Stimulated activated CD8-positive, alpha-beta memory T cell treated with anti-CD3 and anti-CD28 coated beads, Interleukin-4, amount 100 ng/mL, for 24 hours (primary cell): ENCODE measurements around the gene ZNF774.
"Not testable (repeated sequence)": the region's sequence is repeated elsewhere in the genome, so short reads cannot be mapped to it uniquely, and the experiment has no call there.

ENCODE experiments used
- DNase-seq: peaks from one replicate; pipeline ENCODE4 v3.0.0-alpha.2; 2020; ENCODE audit warnings: low read depth

The ZNF774 gene

GRCh38 chr15:90347431-90348065, 4.5 kb upstream of the ZNF774 start:
- not testable (repeated sequence) for DNase-seq

DNA sequence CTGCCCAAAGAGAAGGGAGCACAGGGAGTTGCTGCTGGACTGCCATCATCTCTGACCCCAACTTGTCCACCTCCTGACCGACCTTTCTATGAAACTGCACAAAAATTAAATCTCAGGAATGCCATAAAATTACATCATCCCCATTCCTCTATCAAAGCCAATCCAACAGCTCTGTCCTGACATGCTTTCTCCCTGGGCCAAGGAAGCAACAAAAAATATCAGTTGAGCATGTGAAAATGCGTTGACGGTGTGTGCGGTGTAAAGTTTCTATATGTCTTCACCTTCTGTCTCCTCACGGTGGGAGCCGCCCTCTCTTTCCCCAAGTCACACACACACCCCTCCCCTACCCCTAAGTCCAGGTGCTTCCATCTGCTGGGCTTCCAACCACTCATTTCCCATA, 3.6 kb upstream of the ZNF774 start:
- no peak for DNase-seq

DNA sequence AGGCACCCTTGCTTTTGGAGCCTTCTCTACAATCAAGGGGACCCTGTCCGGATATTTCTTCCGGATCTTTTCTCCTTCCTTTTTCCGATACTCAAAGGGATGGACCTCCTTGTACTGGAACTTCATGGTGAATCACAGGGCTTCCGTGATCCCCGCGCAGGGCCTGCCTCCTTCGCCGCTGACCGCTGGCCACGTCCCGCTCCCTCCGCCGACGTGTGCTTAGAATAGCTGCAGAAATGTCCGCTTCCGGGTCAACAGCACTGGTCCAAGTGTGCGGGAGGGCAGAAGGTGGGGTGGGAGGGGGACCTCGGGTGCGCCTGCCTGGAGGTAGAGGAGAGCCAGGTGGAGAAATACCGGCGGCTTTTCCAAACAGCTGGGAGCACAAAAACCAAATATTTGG, 3.0 kb upstream of the ZNF774 start:
- no peak for DNase-seq

DNA sequence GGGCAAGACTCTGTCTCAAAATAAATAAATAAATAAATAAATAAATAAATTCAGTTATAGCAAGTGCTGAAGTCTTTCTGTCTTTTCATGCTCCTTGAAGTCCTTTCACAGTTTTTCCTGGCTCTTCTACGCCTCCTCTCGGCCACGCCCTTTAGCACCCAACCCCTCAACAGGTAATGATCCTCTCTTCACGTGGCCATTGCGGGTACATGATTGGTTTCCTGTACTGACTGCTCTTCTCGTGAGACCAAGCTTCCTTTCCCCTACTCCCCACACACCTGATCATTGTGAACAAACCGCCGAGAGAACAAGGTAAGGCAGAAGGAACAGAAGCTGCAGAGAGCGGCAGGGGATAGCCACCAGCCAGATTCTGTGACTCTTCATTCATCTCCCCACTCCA, 2.3 kb upstream of the ZNF774 start:
- no peak for DNase-seq

DNA sequence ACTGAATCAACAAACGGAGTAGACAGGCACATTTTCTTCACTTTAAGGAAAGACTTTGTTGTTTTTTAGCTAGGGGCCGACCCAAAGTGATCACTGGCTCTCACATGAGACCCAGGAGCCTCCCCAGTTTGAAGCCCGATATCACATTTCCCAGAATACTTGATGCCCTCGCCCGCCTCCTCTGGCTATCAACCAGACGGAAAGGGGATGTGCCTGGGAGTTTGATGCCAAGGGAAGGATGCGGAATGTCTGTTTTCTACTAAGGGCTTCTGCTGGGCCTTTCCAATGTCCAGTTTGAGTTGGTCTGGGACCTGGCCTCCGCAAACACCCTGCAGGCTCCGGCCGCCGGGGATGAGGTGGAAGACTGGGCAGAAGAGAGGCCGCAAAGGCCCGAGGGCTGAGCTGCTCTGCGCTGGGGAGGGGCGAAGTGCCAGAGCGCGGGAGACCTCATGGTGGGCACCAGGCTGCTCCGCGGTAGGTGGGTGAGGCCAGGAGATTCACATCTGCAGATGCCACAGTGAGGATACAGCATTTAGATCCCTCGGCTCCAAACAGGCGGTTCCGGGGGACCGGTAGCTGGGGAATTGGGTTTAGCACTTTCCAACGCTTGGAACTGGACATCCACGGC, 491 bp upstream of the ZNF774 start:
- DNase-seq = no peak

GRCh38 chr15:90354986-90355385, 2.9 kb downstream of the ZNF774 start:
- DNase-seq = no peak

- no peak for DNase-seq
Measured at GRCh38 chr15:90358124-90359033, 6.3 kb downstream of the ZNF774 start.

GRCh38 chr15:90360746-90361145, 8.7 kb downstream of the ZNF774 start:
- no peak for DNase-seq

DNA sequence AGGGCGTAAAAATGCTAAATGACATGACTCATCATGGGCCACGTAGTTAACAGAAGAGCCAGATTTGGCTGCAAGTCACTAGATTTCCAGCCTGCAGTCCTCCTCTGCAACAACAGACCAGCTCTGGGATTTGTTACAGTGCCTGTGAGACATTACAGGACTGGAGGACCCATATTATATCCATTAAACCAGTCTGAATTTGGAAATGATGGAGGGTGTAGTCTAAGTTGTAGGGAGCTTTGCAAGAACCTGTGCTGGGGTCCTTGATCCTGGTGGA, 10.8 kb downstream of the ZNF774 start:
- DNase-seq = no peak

- no peak for DNase-seq
Measured at GRCh38 chr15:90364251-90364650, 12.2 kb downstream of the ZNF774 start.

GRCh38 chr15:90365414-90366055, 13.5 kb downstream of the ZNF774 start:
- DNase-seq = no peak

DNA sequence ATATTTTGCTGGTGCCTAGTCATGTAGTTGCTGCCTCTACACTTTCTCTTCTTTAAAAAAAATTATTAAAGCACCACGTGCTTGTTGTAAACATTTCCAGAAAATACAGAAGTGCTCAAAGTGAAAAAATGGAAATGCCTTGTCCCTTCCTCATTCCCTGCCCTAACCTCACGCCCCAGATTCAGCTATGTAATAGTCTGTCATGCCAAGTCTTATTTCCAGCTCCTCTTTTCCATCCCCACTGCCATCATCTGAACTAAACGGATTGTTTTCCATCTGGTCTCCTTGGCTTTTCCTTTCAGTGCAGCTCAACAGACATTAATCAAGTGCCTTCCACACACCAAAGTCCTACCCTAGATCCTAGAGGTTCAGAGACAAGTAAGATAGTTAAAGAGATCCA, 15.5 kb downstream of the ZNF774 start:
- DNase-seq = no peak

DNA sequence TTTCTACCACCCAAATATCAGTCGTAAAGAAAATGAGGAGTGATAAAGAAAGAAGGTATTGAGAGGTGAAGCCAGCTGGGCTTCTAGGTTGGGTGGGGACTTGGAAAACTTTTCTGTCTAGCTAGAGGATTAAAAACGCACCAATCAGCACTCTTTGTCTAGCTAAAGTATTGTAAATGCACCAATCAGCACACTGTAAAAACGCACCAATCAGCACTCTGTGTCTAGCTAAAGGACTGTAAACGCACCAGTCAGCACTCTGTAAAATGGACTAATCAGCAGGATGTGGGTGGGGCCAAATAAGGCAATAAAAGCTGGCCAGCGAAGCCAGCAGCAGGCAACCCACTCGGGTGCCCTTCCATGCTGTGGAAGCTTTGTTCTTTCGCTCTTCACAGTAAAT, 23.0 kb downstream of the ZNF774 start:
- no peak for DNase-seq

DNA sequence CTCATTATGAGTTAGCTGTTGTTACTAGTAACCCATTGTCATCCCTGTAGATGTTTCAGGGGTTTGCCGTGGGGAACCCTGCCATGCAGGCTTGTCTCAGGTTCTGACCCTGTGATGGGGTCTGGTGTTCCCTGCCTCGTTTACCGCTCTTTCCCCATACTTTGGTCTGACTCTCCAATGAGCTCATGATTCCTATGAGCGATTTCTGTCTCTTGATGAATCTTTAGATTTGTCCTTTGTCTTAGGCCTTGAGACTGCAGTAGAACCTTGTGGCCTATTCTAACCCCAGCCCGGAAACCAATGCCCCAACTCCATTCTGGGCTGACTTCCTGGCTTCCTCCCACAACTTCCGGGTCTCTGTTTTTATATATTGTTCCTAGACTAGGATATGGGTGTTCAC, 24.7 kb downstream of the ZNF774 start:
- peak; percentile 35 for DNase-seq

DNA sequence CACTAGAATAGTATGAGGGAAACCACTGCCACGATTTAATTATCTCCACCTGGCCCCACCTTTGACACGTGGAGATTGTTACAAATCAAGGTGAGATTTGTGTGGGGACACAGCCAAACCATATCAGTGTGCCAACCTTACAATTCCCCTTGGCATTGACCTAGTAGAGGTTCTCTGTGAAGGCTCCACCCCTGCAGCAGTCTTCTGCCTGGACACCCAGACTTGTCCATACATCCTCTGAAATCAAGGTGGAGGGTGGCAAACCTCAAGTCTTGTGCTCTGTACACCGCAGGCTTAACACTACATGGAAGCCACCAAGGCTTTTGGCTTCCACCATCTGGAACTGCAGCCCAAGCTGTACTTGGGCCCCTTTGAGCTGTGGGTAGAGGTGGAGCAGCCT, 27.2 kb downstream of the ZNF774 start:
- DNase-seq = no peak

DNA sequence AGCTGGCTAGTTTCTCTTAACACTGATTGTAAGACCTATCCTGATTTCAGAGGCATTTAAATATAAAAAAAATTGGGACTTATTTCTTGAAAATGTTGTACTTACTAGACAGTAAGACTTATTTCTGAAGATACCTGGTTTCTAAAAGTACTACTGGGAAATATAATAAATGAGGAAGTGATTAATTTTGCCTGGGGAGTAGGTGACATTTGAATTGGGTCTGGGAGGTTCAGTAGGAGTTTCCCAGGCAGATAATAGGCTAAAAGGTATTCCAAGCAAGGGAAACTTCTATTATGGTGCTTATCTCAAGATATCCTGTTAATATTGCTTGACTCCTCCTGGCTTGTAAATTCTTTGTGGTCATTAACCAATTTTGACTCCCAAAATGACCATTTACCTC, 29.4 kb downstream of the ZNF774 start:
- no peak for DNase-seq

DNA sequence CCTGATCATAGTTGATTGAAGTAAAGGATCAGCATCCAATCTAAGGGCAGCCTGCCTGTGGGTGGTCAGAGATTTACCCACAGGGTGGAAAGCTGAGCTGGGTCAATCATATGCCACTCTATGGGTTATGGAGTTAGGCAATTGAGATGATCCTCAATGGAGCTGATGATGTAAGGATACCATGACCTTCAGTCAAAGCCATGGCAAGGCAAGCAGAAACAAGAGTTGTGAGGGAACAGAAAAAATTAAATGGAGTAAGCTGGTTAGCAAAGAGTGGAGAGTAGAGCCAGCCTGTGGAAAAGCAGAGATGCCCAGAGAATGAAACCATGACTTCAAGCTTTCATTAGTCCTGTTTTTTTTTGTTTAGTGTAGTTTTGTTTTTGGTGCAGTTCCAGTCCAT, 30.2 kb downstream of the ZNF774 start:
- no peak for DNase-seq

DNA sequence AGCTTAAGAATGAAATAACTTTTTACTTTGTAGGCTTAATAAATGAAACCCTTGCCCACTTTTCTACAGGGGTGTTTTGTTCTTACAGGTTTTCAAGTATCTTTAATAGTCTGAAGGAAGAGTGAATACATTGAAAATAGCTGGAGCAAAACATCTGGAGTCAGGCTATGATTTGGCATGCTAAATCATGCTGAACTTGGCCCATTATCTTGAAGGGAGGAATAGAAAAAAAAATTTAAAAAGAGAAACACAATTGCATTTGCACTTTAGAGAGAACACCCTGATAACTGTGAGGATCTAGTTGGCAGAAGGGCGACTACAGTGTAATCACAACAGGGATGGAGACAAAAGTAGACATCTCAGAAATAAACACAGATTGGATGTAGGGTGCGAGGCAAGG, 34.1 kb downstream of the ZNF774 start:
- no peak for DNase-seq

GRCh38 chr15:90387534-90388461, 35.7 kb downstream of the ZNF774 start, which contains the start of gene IQGAP1:
Gene IQGAP1 (plus strand): TSS chr15:90388242. CDS start chr15:90388342, 100 bp downstream.
- DNase-seq = peak; percentile 95

DNA sequence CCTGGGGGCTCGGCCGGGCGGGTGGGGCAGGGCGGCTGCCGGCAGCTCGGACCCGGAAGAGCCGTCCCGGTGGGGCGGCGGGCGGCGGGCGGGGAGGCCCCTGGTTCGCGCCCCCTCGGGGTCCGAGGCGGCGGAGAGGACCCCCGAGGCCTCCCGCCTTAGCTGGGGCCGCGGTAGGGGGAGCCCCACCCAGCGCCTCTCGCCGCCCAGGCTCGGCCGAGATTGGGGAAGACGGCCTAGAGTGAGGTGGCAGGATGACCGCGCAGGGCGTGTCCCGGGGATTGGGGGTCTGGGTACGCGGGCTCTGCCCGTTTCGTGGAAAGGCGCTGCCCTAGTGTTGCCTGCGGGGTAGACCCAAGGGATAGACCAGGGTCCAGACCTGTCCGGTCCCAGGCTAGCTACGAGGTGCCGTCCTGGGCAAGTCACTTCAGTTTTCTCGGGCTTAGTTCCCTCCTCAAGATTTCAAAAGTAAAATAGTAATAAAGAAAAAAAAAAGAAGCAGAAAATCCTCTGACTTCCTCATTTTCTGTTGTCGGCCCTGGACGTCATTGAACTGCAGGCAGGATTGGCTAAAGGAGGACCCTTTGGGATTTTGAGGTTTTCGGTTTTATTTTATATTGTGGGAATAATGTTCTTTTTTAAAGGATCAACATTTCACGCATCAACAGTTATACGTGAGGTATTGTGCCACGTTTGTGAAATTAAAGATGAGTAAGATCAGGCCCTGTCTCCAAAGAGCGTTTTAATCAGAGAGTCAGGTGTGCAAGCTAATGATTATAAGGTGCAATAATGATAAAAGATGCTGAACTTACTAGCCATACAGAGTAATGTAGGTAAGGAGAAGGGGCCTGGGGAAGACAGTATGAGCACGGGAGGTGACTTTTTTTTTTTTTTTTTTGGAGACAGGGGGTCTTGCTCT, 36.6 kb downstream of the ZNF774 start:
- peak; percentile 31 for DNase-seq

GRCh38 chr15:90389513-90389912, 37.4 kb downstream of the ZNF774 start:
- no peak for DNase-seq
